H9 (cell line): ENCODE measurements around the gene CLPX. TPM values are rescaled to one million over a fixed set of nuclear protein-coding genes. Genes with fewer than 3 reads are reported as not detected.

Experiments used
- DNase-seq: peaks from one replicate; pipeline ENCODE4 v3.0.0-alpha.2; 2017
- H2AFZ ChIP-seq: one replicate; pipeline ENCODE4 v1.6.1; 2013; ENCODE audit warnings: mild to moderate bottlenecking, low read length, control low read depth, moderate library complexity
- H2AK5ac ChIP-seq: 2 replicates; pipeline ENCODE4 v1.6.1; 2013; ENCODE audit warnings: low read length, control low read depth, mixed read lengths; ENCODE audit not compliant: insufficient read length
- H2BK120ac ChIP-seq: one replicate; pipeline ENCODE4 v1.6.1; 2013; ENCODE audit warnings: low read depth, mild to moderate bottlenecking, low read length, control low read depth, inconsistent platforms; ENCODE audit not compliant: poor library complexity, severe bottlenecking
- H2BK12ac ChIP-seq: 2 replicates; pipeline ENCODE4 v1.6.1; 2013; ENCODE audit warnings: low read length, control low read depth, mixed read lengths, low read depth; ENCODE audit not compliant: insufficient read length
- H2BK15ac ChIP-seq: 2 replicates; pipeline ENCODE4 v1.6.1; 2013; ENCODE audit warnings: low read depth, low read length, control low read depth
- H2BK20ac ChIP-seq: one replicate; pipeline ENCODE4 v1.6.1; 2013; ENCODE audit warnings: low read depth, mild to moderate bottlenecking, low read length, control low read depth, inconsistent platforms; ENCODE audit not compliant: poor library complexity, severe bottlenecking
- H2BK5ac ChIP-seq: 2 replicates; pipeline ENCODE4 v1.6.1; 2013; ENCODE audit warnings: low read length, control low read depth, mixed read lengths; ENCODE audit not compliant: insufficient read length
- H3K14ac ChIP-seq: 2 replicates; pipeline ENCODE4 v1.6.1; 2013; ENCODE audit warnings: low read length, control low read depth; ENCODE audit not compliant: insufficient read depth
- H3K18ac ChIP-seq: 2 replicates; pipeline ENCODE4 v1.6.1; 2013; ENCODE audit warnings: low read depth, mild to moderate bottlenecking, mixed read lengths, low read length, control low read depth; ENCODE audit not compliant: insufficient read length
- H3K23ac ChIP-seq: 2 replicates; pipeline ENCODE4 v1.6.1; 2013; ENCODE audit warnings: low read length, control low read depth, mixed read lengths, low read depth; ENCODE audit not compliant: insufficient read length
- H3K23me2 ChIP-seq: 2 replicates; pipeline ENCODE4 v1.6.1; 2013; ENCODE audit warnings: low read depth, mild to moderate bottlenecking, mixed read lengths, low read length, control low read depth; ENCODE audit not compliant: insufficient read length, poor library complexity, severe bottlenecking
- H3K27ac ChIP-seq: 2 replicates; pipeline ENCODE4 v1.5.1; 2013; ENCODE audit warnings: low read length, control low read depth, mixed read lengths, low read depth; ENCODE audit not compliant: insufficient read length
- H3K27me3 ChIP-seq: 2 replicates; pipeline ENCODE4 v1.6.1; 2013; ENCODE audit warnings: low read length, control low read depth, inconsistent platforms; ENCODE audit not compliant: insufficient read depth
- H3K4ac ChIP-seq: 2 replicates; pipeline ENCODE4 v1.6.1; 2013; ENCODE audit warnings: low read depth, mild to moderate bottlenecking, control low read depth, inconsistent platforms, low read length, moderate library complexity
- H3K4me1 ChIP-seq: 2 replicates; pipeline ENCODE4 v1.6.1; 2013; ENCODE audit warnings: low read length, control low read depth, inconsistent platforms; ENCODE audit not compliant: insufficient read depth
- H3K4me2 ChIP-seq: 2 replicates; pipeline ENCODE4 v1.6.1; 2013; ENCODE audit warnings: low read length, control low read depth, mixed read lengths; ENCODE audit not compliant: insufficient read length, insufficient read depth
- H3K56ac ChIP-seq: 2 replicates; pipeline ENCODE4 v1.6.1; 2013; ENCODE audit warnings: low read depth, mild to moderate bottlenecking, mixed read lengths, low read length, control low read depth; ENCODE audit not compliant: insufficient read length
- H3K79me1 ChIP-seq: 2 replicates; pipeline ENCODE4 v1.6.1; 2013; ENCODE audit warnings: low read depth, mild to moderate bottlenecking, moderate library complexity, low read length, control low read depth, inconsistent platforms; ENCODE audit not compliant: insufficient read depth, poor library complexity, severe bottlenecking
- H3K79me2 ChIP-seq: 2 replicates; pipeline ENCODE4 v1.6.1; 2013; ENCODE audit warnings: low read length, control low read depth, inconsistent platforms; ENCODE audit not compliant: insufficient read depth
- H3K9ac ChIP-seq: 2 replicates; pipeline ENCODE4 v1.6.1; 2013; ENCODE audit warnings: low read length, control low read depth, mixed read lengths; ENCODE audit not compliant: insufficient read length; ENCODE audit errors: extremely low read depth
- H3K9me3 ChIP-seq: one replicate; pipeline ENCODE4 v1.6.1; 2013; ENCODE audit warnings: low read depth, low read length, inconsistent platforms; ENCODE audit not compliant: control insufficient read depth
- H3T11ph ChIP-seq: one replicate; pipeline ENCODE4 v1.6.1; 2013; ENCODE audit warnings: mild to moderate bottlenecking, low read length, control low read depth, inconsistent platforms
- H4K20me1 ChIP-seq: one replicate; pipeline ENCODE4 v1.6.1; 2013; ENCODE audit not compliant: control insufficient read depth, insufficient read length, insufficient read depth
- H4K5ac ChIP-seq: 2 replicates; pipeline ENCODE4 v1.6.1; 2013; ENCODE audit warnings: low read depth, mild to moderate bottlenecking, mixed read lengths, low read length, control low read depth; ENCODE audit not compliant: insufficient read length
- H4K8ac ChIP-seq: replicated peaks from 2 replicates; pipeline ENCODE4 v1.6.1; 2013; ENCODE audit warnings: low read length, control low read depth, mixed read lengths, low read depth; ENCODE audit not compliant: insufficient read length
- H4K91ac ChIP-seq: 2 replicates; pipeline ENCODE4 v1.6.1; 2013; ENCODE audit warnings: low read depth, mild to moderate bottlenecking, moderate library complexity, mixed read lengths, low read length, control low read depth; ENCODE audit not compliant: insufficient read length
- H3K27ac Mint-ChIP-seq, 3 experiments: 2 replicates in 2 of 3; 3 replicates in 1 of 3; pipeline ENCODE4 v1.8.0; 2020 to 2021; ENCODE audit warnings: mixed read lengths in 3 of 3, mild to moderate bottlenecking in 1 of 3, moderate library complexity in 1 of 3
- H3K27me3 Mint-ChIP-seq: 2 replicates; pipeline ENCODE4 v1.8.0; 2021; ENCODE audit warnings: low read depth, mild to moderate bottlenecking, moderate library complexity, mixed read lengths
- H3K36me3 Mint-ChIP-seq, 3 experiments: 2 replicates in 2 of 3; 3 replicates in 1 of 3; pipeline ENCODE4 v1.8.0; 2020 to 2021; ENCODE audit warnings: low read depth in 3 of 3, mixed read lengths in 3 of 3; ENCODE audit not compliant: insufficient read depth in 1 of 3
- H3K4me1 Mint-ChIP-seq, 2 experiments: 2 replicates each; pipeline ENCODE4 v1.8.0; 2020; ENCODE audit warnings: mixed read lengths in 2 of 2
- H3K4me3 Mint-ChIP-seq, 2 experiments: 2 replicates in 1 of 2; 3 replicates in 1 of 2; pipeline ENCODE4 v1.8.0; 2020 to 2021; ENCODE audit warnings: mild to moderate bottlenecking in 2 of 2, mixed read lengths in 2 of 2, moderate library complexity in 1 of 2
- H3K9me3 Mint-ChIP-seq, 2 experiments: 2 replicates in 1 of 2; 3 replicates in 1 of 2; pipeline ENCODE4 v1.8.0; 2020; ENCODE audit warnings: mild to moderate bottlenecking in 2 of 2, mixed read lengths in 2 of 2, moderate library complexity in 1 of 2
- CTCF ChIP-seq: fragments of 200-600 bp; sonication (generic); conservative IDR thresholded peaks from 3 replicates; pipeline ENCODE4 v1.8.0; 2021; ENCODE audit warnings: antibody characterized with exemption, mild to moderate bottlenecking
- WGBS: extraction: QIAGEN DNeasy Blood & Tissue Kit; methylation state at CpG from one replicate; pipeline ENCODE4 v1.1.7; 2013; ENCODE audit warnings: missing lambda C conversion rate, low lambda C conversion rate, mixed read lengths; ENCODE audit not compliant: insufficient read length; ENCODE audit errors: extremely low coverage; 5-methylcytosine and 5-hydroxymethylcytosine counted together
- total RNA-seq: library from RNA; stranded (reverse); gene quantifications from 2 replicates; pipeline ENCODE4 v1.2.1, GENCODE V29; 2021

CLPX gene
- total RNA-seq, 1 experiment from 2014 or later = 55.8 TPM

DNA sequence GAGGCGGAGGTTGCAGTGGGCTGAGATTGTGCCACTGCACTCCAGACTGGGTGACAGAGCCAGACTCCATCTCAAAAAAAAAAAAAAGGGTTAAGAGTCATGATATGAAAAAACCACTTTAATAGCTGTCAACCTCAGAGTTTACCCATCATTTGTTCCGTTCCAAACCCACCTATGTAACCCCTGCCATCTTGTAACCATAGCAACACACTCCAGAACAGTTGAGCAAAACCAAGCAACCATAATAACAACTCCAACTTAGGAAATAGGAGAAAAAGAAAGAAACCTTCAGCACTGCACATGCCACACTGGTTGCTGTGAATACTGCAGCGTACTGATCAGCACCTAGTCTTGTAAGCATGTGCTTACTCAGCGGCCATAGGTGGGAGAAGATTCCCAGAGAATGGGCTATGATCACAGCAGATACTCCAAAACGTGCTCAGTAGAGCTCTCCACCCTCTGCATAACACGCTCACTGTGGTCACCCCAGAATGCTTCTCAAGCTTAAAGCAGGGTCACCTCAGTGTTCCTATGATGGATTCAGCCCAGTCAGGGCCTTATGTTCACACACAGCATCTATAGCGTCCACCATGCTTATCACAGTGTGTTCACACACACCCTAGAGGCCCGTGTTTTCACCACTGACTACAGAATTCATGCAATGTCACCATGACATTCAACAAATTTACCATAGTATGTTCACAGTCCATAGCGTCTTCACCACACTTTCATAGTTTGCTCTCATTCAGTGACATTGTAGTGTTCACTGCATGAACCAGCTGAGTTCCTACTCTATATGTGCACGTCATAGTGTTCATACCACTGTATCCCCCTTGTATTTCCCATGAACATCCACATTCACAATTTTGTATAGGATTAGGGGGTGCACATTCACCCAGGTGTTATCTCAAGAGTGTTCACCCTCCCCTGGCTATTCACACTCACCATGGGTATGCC lies 32.7 kb upstream of the CLPX start:
- no peak overlapping the region for H3K4me3 Mint-ChIP-seq
- Histone ChIP-seq H2AK5ac (no peak overlapping the region), H3K14ac (no peak overlapping the region), H3K9ac (no peak overlapping the region), H4K20me1 (no peaks in the 10 kb centered on the region), H4K91ac (no peak overlapping the region), H2BK120ac (no peak overlapping the region), H3K9me3 (no peaks in the 10 kb centered on the region), H3K4me1 (no peaks in the 10 kb centered on the region), H3K4ac (no peak overlapping the region), H3K23me2 (no peaks in the 10 kb centered on the region), H3K18ac (no peak overlapping the region), H3K79me1 (no peaks in the 10 kb centered on the region), H3K79me2 (no peaks in the 10 kb centered on the region), H2BK20ac (no peak overlapping the region), H3K23ac (no peak overlapping the region), H4K8ac (no peak overlapping the region), H3K4me2 (no peak overlapping the region), H2AFZ (no peak overlapping the region), H2BK12ac (no peak overlapping the region), H2BK5ac (no peak overlapping the region), H2BK15ac (no peak overlapping the region), H3K27ac (no peak overlapping the region), H3K56ac (no peak overlapping the region), H3K27me3 (no peaks in the 10 kb centered on the region), H3T11ph (no peak overlapping the region), H4K5ac (no peak overlapping the region)
- no peaks in the 10 kb centered on the region for H3K9me3 Mint-ChIP-seq
- WGBS = no CpG with 5 or more reads among the region's 10 CpGs
- H3K36me3 Mint-ChIP-seq = no peaks in the 10 kb centered on the region; a peak in 1 of 7 replicates
- peaks cover 1 to 7% of the 10 kb centered on the region in 2 experiments; a peak in 3 of 4 replicates for H3K4me1 Mint-ChIP-seq
- DNase-seq = no peak
- 0 out of 2 replicates have a peak, but pooled peaks cover under 1% of the 10 kb centered on the region for H3K27me3 Mint-ChIP-seq
- TF ChIP-seq CTCF = no peak
- no peak overlapping the region for H3K27ac Mint-ChIP-seq
